ENCODE data around the gene KSR2. TPM values are rescaled to one million over a fixed set of nuclear protein-coding genes. Genes with fewer than 3 reads are reported as not detected.
A peak's percentile ranks its signal among the peaks of the same experiment; 100 is the strongest.

KSR2 gene
- total RNA-seq, 2 experiments from 2014 or later = 0.12 to 0.45 TPM

GRCh38 chr12:117797202-117797601, 171.6 kb downstream of the KSR2 start:
- Mint-ChIP-seq H3K27me3 (peaks cover 2% of the 10 kb centered on the region), H3K27ac (no peak overlapping the region), H3K36me3 (no peaks in the 10 kb centered on the region), H3K9me3 (peaks cover 6% of the 10 kb centered on the region), H3K4me3 (no peak overlapping the region), H3K4me1 (ENCODE audit: low read depth) (no peaks in the 10 kb centered on the region)
- intact Hi-C loops (cut with micrococcal nuclease) = no loop called here
- CTCF ChIA-PET = no interaction called here
- POLR2A ChIA-PET = no interaction called here
- no peak for DNase-seq

- Mint-ChIP-seq H3K9me3 (peaks cover 3% of the 10 kb centered on the region), H3K4me3 (no peak overlapping the region), H3K4me1 (ENCODE audit: low read depth) (no peaks in the 10 kb centered on the region), H3K27ac (no peak overlapping the region), H3K27me3 (peaks cover 2% of the 10 kb centered on the region), H3K36me3 (no peaks in the 10 kb centered on the region)
- ChIA-PET POLR2A (no interaction called here), CTCF (no interaction called here)
- intact Hi-C loops (cut with micrococcal nuclease) = no loop called here
- DNase-seq = no peak
These were observed 175.8 kb downstream of the KSR2 start for GRCh38 chr12:117792877-117793424.

GRCh38 chr12:117792471-117792870, 176.3 kb downstream of the KSR2 start:
- Mint-ChIP-seq H3K4me3 (no peak overlapping the region), H3K27me3 (peaks cover 2% of the 10 kb centered on the region), H3K4me1 (ENCODE audit: low read depth) (no peaks in the 10 kb centered on the region), H3K36me3 (no peaks in the 10 kb centered on the region), H3K9me3 (peaks cover 3% of the 10 kb centered on the region), H3K27ac (no peak overlapping the region)
- CTCF ChIA-PET = no interaction called here
- intact Hi-C loops (cut with micrococcal nuclease) = no loop called here
- DNase-seq = no peak
- POLR2A ChIA-PET = no interaction called here

GRCh38 chr12:117790948-117791347, 177.8 kb downstream of the KSR2 start:
- POLR2A ChIA-PET = no interaction called here
- H3K27me3 Mint-ChIP-seq = no peaks in the 10 kb centered on the region
- no peaks in the 10 kb centered on the region for H3K4me1 Mint-ChIP-seq (ENCODE audit: low read depth)
- no peak for DNase-seq
- CTCF ChIA-PET = no interaction called here
- intact Hi-C loops (cut with micrococcal nuclease) = no loop called here
- H3K4me3 Mint-ChIP-seq = no peak overlapping the region
- H3K27ac Mint-ChIP-seq = no peak overlapping the region
- no peaks in the 10 kb centered on the region for H3K36me3 Mint-ChIP-seq
- H3K9me3 Mint-ChIP-seq = peaks cover under 1% of the 10 kb centered on the region

GRCh38 chr12:117790198-117790597, 178.6 kb downstream of the KSR2 start:
- POLR2A ChIA-PET = no interaction called here
- H3K9me3 Mint-ChIP-seq = peaks cover 6% of the 10 kb centered on the region
- intact Hi-C loops (cut with micrococcal nuclease) = no loop called here
- H3K27ac Mint-ChIP-seq = no peak overlapping the region
- CTCF ChIA-PET = no interaction called here
- no peak overlapping the region for H3K4me3 Mint-ChIP-seq
- H3K36me3 Mint-ChIP-seq = peaks cover 2% of the 10 kb centered on the region
- no peaks in the 10 kb centered on the region for H3K4me1 Mint-ChIP-seq (ENCODE audit: low read depth)
- DNase-seq = no peak
- no peaks in the 10 kb centered on the region for H3K27me3 Mint-ChIP-seq

- H3K4me1 Mint-ChIP-seq (ENCODE audit: low read depth) = no peaks in the 10 kb centered on the region
- intact Hi-C loops (cut with micrococcal nuclease) = no loop called here
- ChIA-PET POLR2A (no interaction called here), CTCF (no interaction called here)
- no peak overlapping the region for H3K4me3 Mint-ChIP-seq
- peaks cover 10% of the 10 kb centered on the region for H3K9me3 Mint-ChIP-seq
- H3K36me3 Mint-ChIP-seq = peaks cover 2% of the 10 kb centered on the region
- H3K27ac Mint-ChIP-seq = no peak overlapping the region
- no peak for DNase-seq
- H3K27me3 Mint-ChIP-seq = no peaks in the 10 kb centered on the region
These were observed 179.4 kb downstream of the KSR2 start for GRCh38 chr12:117789195-117789912.

- Mint-ChIP-seq H3K27me3 (no peaks in the 10 kb centered on the region), H3K4me1 (ENCODE audit: low read depth) (no peaks in the 10 kb centered on the region), H3K36me3 (no peaks in the 10 kb centered on the region), H3K9me3 (no peaks in the 10 kb centered on the region), H3K27ac (no peak overlapping the region), H3K4me3 (no peak overlapping the region)
- DNase-seq = no peak
- ChIA-PET CTCF (no interaction called here), POLR2A (no interaction called here)
- intact Hi-C loops (cut with micrococcal nuclease) = no loop called here
These were observed 190.1 kb downstream of the KSR2 start for GRCh38 chr12:117778656-117779055.

- Mint-ChIP-seq H3K9me3 (no peaks in the 10 kb centered on the region), H3K36me3 (no peaks in the 10 kb centered on the region), H3K4me1 (ENCODE audit: low read depth) (no peaks in the 10 kb centered on the region), H3K4me3 (no peak overlapping the region), H3K27ac (no peak overlapping the region), H3K27me3 (no peaks in the 10 kb centered on the region)
- CTCF ChIA-PET = interaction anchor here (1.5 kb wide), 1 partner anchor 62 kb away, joined by 4 read pairs; no protein-coding TSS in a partner anchor
- intact Hi-C loops (cut with micrococcal nuclease) = no loop called here
- DNase-seq = peak; percentile 10
- POLR2A ChIA-PET = no interaction called here
These were observed 193.6 kb downstream of the KSR2 start for GRCh38 chr12:117774941-117775775.

- Mint-ChIP-seq H3K27ac (no peak overlapping the region), H3K9me3 (peaks cover 13% of the 10 kb centered on the region), H3K36me3 (no peaks in the 10 kb centered on the region), H3K4me1 (ENCODE audit: low read depth) (no peaks in the 10 kb centered on the region), H3K27me3 (no peaks in the 10 kb centered on the region), H3K4me3 (no peak overlapping the region)
- ChIA-PET POLR2A (no interaction called here), CTCF (no interaction called here)
- DNase-seq = no peak
- intact Hi-C loops (cut with micrococcal nuclease) = no loop called here
These were observed 199.9 kb downstream of the KSR2 start for GRCh38 chr12:117768860-117769259.

GRCh38 chr12:117766008-117766407, 202.8 kb downstream of the KSR2 start:
- intact Hi-C loops (cut with micrococcal nuclease) = no loop called here
- no peak overlapping the region for H3K4me3 Mint-ChIP-seq
- H3K27me3 Mint-ChIP-seq = no peaks in the 10 kb centered on the region
- CTCF ChIA-PET = no interaction called here
- H3K9me3 Mint-ChIP-seq = peaks cover 13% of the 10 kb centered on the region
- no peaks in the 10 kb centered on the region for H3K36me3 Mint-ChIP-seq
- H3K4me1 Mint-ChIP-seq (ENCODE audit: low read depth) = no peaks in the 10 kb centered on the region
- no peak for DNase-seq
- POLR2A ChIA-PET = no interaction called here
- no peak overlapping the region for H3K27ac Mint-ChIP-seq

GRCh38 chr12:117762143-117762542, 206.6 kb downstream of the KSR2 start:
- POLR2A ChIA-PET = no interaction called here
- Mint-ChIP-seq H3K27me3 (no peaks in the 10 kb centered on the region), H3K9me3 (peaks cover 13% of the 10 kb centered on the region), H3K4me3 (no peak overlapping the region), H3K36me3 (no peaks in the 10 kb centered on the region), H3K4me1 (ENCODE audit: low read depth) (no peaks in the 10 kb centered on the region), H3K27ac (no peak overlapping the region)
- CTCF ChIA-PET = no interaction called here
- intact Hi-C loops (cut with micrococcal nuclease) = no loop called here
- DNase-seq = no peak

- ChIA-PET CTCF (no interaction called here), POLR2A (no interaction called here)
- Mint-ChIP-seq H3K9me3 (peaks cover 13% of the 10 kb centered on the region), H3K27me3 (no peaks in the 10 kb centered on the region), H3K36me3 (no peaks in the 10 kb centered on the region), H3K4me1 (ENCODE audit: low read depth) (no peaks in the 10 kb centered on the region), H3K27ac (no peak overlapping the region), H3K4me3 (no peak overlapping the region)
- intact Hi-C loops (cut with micrococcal nuclease) = no loop called here
- no peak for DNase-seq
These were observed 207.2 kb downstream of the KSR2 start for GRCh38 chr12:117761528-117762100.

Measured in activated CD4-positive, alpha-beta memory T cell treated with anti-CD3 and anti-CD28 coated beads for 36 hours (primary cell).